Vagina (tissue), 2 donors: ENCODE results near the gene COL12A1.

ENCODE experiments used
- POLR2AphosphoS5 ChIP-seq, 2 donors: sonication (generic); formaldehyde crosslinking; IDR thresholded peaks; one replicate each; pipeline ENCODE4 v1.9.0; 2017; ENCODE audit warnings: antibody characterized with exemption in 2 of 2, mild to moderate bottlenecking in 2 of 2, low read depth in 1 of 2; ENCODE audit not compliant: insufficient read depth in 1 of 2
- TF ChIP-seq, protein P1 (sequence below), 3 experiments: fragments of 450-650 bp in 2 of 3; fragments of 200-600 bp in 1 of 3; sonication (generic) in 1 of 3; IDR thresholded peaks; one replicate each; pipeline ENCODE4 v1.5.1; 2017 to 2019; ENCODE audit warnings: antibody characterized with exemption in 3 of 3, mild to moderate bottlenecking in 2 of 3, moderate library complexity in 2 of 3

- no peak for TF ChIP-seq POLR2AphosphoS5 (IDR thresholded peaks at IDR 0.05; ENCODE audit: insufficient read depth in 1 of 2, low read depth in 1 of 2)
- TF ChIP-seq, protein P1, sequence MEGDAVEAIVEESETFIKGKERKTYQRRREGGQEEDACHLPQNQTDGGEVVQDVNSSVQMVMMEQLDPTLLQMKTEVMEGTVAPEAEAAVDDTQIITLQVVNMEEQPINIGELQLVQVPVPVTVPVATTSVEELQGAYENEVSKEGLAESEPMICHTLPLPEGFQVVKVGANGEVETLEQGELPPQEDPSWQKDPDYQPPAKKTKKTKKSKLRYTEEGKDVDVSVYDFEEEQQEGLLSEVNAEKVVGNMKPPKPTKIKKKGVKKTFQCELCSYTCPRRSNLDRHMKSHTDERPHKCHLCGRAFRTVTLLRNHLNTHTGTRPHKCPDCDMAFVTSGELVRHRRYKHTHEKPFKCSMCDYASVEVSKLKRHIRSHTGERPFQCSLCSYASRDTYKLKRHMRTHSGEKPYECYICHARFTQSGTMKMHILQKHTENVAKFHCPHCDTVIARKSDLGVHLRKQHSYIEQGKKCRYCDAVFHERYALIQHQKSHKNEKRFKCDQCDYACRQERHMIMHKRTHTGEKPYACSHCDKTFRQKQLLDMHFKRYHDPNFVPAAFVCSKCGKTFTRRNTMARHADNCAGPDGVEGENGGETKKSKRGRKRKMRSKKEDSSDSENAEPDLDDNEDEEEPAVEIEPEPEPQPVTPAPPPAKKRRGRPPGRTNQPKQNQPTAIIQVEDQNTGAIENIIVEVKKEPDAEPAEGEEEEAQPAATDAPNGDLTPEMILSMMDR (IDR thresholded peaks at IDR 0.05): no peak
Measured at GRCh38 chr6:75107913-75108312, 97.9 kb downstream of the COL12A1 start.
